SKM-1 treated with dmso at 0.1 percent for 144 hours (cell line): ENCODE data around the gene PIP4K2C.
"Not testable (repeated sequence)": the region's sequence is repeated elsewhere in the genome, so short reads cannot be mapped to it uniquely, and the experiment has no call there.

Experiments used
- DNase-seq: peaks from one replicate; lab custom pipeline; 2025; ENCODE audit not compliant: unreplicated experiment; lab: John Stamatoyannopoulos, UW

Gene PIP4K2C

GRCh38 chr12:57558864-57559263 is 32.1 kb upstream of the PIP4K2C start:
- no peak for DNase-seq

DNA sequence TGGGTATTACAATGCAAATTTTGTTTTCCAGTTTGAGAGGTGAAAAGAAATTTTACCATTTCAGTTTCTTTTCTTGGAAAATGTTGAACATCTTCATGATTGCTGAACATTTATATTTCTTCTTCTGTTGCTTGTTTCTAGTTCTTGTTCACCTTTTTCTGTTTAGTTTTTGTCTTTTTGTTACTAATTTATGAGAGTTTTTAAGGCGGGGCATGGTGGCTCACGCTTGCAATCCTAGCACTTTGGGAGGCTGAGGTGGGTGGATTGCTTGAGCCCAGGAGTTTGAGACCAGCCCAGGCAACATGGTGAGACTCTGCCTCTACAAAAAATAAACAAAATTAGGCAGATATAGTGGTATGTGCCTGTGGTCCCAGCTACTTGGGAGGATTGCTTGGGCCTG is 30.5 kb upstream of the PIP4K2C start:
- no peak for DNase-seq

GRCh38 chr12:57561117-57561516 is 29.9 kb upstream of the PIP4K2C start:
- not testable (repeated sequence) for DNase-seq

DNA sequence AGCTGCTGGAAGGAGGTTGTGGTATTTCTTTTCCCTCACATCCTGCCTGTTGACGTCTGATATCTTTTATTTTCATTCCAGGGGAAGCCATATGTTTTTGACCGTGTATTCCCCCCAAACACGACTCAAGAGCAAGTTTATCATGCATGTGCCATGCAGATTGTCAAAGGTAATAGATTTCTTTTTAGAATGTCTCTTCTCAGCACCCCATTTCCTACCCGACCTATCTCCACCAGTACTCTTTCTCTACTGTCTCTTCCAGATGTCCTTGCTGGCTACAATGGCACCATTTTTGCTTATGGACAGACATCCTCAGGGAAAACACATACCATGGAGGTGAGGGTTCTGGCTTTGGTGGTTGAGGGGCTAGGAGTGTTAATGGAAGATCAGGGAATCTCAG is 27.6 kb upstream of the PIP4K2C start:
- no peak for DNase-seq

GRCh38 chr12:57564178-57564740 is 26.7 kb upstream of the PIP4K2C start:
- no peak for DNase-seq

- DNase-seq: no peak
Observed at GRCh38 chr12:57568838-57569237, 22.2 kb upstream of the PIP4K2C start.

DNA sequence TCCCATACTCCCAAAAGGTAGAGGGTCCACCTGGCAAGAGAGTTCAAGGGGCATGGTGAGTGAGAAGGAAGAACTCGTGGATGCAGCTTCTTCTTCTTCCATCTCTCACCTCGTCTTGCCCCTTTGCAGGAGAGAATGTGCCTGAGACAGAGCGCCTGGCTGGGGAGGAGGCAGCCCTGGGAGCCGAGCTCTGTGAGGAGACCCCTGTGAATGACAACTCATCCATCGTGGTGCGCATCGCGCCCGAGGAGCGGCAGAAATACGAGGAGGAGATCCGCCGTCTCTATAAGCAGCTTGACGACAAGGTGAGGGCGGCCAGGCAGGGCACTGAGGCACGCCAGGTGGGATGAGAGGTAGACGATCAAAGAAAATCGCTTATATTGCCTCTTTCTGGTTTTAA is 21.1 kb upstream of the PIP4K2C start:
- no peak for DNase-seq

DNA sequence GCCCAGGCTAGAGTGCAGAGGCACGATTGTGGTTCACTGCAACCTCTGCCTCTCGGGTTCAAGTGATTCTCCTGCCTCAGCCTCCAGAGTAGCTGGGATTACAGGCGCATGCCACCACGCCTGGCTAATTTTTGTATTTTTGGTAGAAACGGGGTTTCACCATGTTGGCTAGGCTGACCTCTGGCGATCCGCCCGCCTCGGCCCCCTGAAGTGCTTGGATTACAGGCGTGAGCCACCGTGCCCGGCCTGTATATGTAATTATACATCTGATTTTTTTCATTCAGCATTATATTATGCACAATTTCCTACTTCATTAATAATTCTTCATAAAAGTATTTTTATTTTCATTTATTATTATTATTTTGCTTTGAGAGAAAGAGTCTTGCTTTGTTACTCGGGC is 20.6 kb upstream of the PIP4K2C start:
- DNase-seq: not testable (repeated sequence)

GRCh38 chr12:57571926-57572762 is 18.8 kb upstream of the PIP4K2C start:
- no peak for DNase-seq

DNA sequence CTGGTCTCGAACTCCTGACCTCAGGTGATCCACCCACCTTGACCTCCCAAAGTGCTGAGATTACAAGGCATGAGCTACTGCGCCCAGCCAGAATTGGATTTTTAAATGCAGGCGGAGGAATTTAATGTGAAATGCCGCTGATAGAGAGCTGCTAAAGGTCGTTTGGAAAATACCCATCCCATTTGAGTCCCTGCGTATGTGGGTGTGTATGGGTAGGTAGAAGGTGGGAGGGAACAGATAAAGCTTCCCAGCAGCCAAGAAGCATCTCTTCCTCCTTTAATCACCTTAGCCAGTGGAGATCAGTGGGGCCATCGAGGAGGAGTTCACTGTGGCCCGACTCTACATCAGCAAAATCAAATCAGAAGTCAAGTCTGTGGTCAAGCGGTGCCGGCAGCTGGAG is 16.2 kb upstream of the PIP4K2C start:
- no peak for DNase-seq

GRCh38 chr12:57575771-57576612 is 15.0 kb upstream of the PIP4K2C start:
- no peak for DNase-seq

- no peak for DNase-seq
Observed at GRCh38 chr12:57576613-57577160, 14.3 kb upstream of the PIP4K2C start.

DNA sequence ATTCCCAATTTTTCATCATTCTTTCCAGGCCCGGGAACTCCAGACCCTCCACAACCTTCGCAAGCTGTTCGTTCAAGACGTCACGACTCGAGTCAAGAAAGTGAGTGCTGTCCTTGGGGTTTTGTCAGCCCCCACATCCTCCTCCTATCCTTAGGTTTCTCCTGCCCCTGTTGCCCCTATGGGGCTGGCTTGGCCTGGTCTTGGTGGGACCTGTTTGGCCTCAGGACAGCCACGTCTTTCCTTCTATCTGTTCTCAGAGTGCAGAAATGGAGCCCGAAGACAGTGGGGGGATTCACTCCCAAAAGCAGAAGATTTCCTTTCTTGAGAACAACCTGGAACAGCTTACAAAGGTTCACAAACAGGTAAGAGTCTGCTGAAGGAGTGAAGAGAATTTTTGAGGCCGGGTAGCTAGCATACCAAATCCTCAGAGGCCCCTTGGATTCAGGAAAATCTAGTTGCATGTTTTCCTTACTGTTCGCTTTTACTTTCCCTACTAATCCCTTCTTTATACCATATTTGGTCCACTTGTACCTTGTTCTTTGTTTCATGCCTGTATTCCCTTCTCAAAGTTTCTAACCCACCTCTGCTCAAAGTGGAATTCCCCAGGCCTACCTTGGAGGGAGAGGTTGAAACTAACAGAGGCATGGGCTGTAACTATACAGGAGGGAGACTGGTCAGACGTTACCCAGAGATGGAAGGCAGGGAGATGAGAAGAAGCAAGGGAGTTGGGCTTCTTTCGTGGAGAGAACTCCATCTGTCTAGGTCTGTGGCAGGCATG is 12.8 kb upstream of the PIP4K2C start:
- no peak for DNase-seq

DNA sequence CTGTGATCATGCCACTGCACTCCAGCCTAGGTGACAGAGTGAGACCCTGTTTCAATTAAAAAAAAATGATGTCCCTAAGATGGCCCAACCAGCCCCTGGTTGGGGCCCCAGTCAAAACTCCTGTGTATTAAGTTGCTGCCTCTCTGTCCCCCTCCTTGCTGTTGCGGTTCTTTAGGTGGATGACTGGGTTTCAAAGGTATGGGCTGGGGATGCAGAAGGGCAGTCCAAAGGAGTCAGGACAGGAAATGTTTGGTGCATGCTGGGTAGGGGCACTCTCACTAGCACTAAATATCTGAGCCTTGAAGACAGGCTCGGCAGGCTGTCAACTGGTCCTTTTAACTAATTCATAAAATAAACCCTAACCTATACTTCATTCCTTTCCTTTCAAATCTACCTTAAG is 12.0 kb upstream of the PIP4K2C start:
- no peak for DNase-seq

- no peak for DNase-seq
Observed at GRCh38 chr12:57579677-57580465, 11.1 kb upstream of the PIP4K2C start.

DNA sequence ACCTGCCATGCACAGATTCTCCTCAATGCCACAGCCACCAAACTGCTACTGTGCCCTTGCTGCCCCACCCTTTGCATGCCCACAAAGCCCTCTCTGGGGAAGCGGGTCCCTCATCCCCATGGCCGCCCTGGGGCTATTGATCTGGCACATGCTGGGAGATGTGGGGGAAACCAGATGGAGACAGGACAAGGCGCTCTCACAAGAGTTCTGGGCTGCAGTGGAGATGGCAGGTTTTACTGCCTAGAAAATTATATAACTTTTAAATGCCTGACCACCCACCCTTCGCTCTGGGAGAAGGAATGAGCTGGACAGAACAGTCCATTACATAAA is 10.6 kb upstream of the PIP4K2C start:
- DNase-seq: no peak

DNA sequence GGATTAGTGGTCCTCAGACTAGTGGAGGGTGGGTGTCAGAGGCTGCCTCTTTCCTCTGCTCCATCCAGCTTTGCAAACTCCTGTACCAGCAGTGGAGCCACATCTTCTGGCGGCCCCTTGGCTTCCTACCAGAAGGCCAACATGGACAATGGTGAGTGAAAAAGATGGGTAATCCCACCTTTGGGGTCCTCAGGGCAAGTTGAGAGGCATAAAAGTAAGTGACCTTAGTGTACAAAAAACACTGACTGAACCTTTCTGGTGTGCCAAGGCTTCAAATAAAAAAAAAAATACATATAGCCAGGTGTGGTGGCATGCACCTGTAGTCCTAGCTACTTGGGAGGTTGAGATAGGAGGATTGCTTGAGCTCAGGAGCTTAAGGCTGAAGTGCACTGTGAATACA is 9.2 kb upstream of the PIP4K2C start:
- DNase-seq: no peak

DNA sequence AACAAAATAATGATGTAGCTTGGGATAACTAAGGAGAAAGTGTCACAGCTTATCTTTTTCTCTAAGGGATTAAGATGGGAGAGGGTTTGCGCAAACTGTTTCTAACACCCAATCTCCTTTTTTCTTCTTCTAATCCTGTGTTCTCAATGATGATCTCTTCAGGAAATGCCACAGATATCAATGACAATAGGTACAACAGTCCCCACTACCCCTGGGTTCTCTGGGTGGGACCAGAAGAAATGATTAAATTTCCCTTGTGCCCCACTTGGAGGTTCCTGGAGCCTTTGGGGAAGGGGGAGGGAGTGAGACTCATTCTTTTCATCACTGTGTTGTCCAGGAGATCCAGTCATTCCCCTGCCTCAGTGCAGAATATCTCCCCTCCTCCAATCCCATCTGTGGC is 8.6 kb upstream of the PIP4K2C start:
- no peak for DNase-seq

GRCh38 chr12:57583008-57583831 is 7.8 kb upstream of the PIP4K2C start:
- DNase-seq: peak; percentile 39
